Breast epithelium (tissue), 4 donors: ENCODE measurements around the gene ZMIZ1. TPM values are rescaled to one million over a fixed set of nuclear protein-coding genes. Genes with fewer than 3 reads are reported as not detected.

Experiments used
- DNase-seq, 2 donors: peaks; one replicate each; pipeline ENCODE4 v3.0.0-alpha.2; 2019; ENCODE audit warnings: low spot score in 2 of 2
- H3K27ac ChIP-seq, 2 donors: fragments of 200-600 bp; sonication (generic) in 1 of 2; one replicate each; pipeline ENCODE4 v1.5.1; 2016 to 2019; ENCODE audit warnings: mild to moderate bottlenecking in 1 of 2
- H3K27me3 ChIP-seq, 2 donors: fragments of 200-600 bp; sonication (generic) in 1 of 2; one replicate each; pipeline versions ENCODE4 v1.5.1 to v1.6.0; 2017 to 2019; ENCODE audit warnings: control low read depth in 1 of 2, mild to moderate bottlenecking in 1 of 2
- H3K36me3 ChIP-seq: fragments of 200-600 bp; one replicate; pipeline ENCODE4 v1.5.1; 2019
- H3K4me1 ChIP-seq, 2 donors: fragments of 200-600 bp; sonication (generic); one replicate each; pipeline ENCODE4 v1.5.1; 2016 to 2019; ENCODE audit warnings: control low read depth in 1 of 2
- H3K4me3 ChIP-seq, 3 donors: fragments of 200-600 bp; sonication (generic); 1 replicate in 2 of 3; 2 replicates in 1 of 3; pipeline ENCODE4 v1.5.1; 2016 to 2019; ENCODE audit warnings: mild to moderate bottlenecking in 3 of 3, moderate library complexity in 2 of 3
- H3K9me3 ChIP-seq, 2 donors: fragments of 200-600 bp; sonication (generic) in 1 of 2; one replicate each; pipeline ENCODE4 v1.5.1; 2016 to 2019; ENCODE audit warnings: control low read depth in 1 of 2
- CTCF ChIP-seq, 3 donors: fragments of 450-650 bp; IDR thresholded peaks; one replicate each; pipeline ENCODE4 v1.5.1; 2016 to 2017; ENCODE audit warnings: antibody characterized with exemption in 3 of 3, mild to moderate bottlenecking in 3 of 3, moderate library complexity in 3 of 3
- POLR2A ChIP-seq: fragments of 450-650 bp; IDR thresholded peaks from one replicate; pipeline ENCODE4 v1.6.1; 2016; ENCODE audit warnings: antibody characterized with exemption, mild to moderate bottlenecking, moderate library complexity
- POLR2AphosphoS5 ChIP-seq, 3 donors: sonication (generic); formaldehyde crosslinking; IDR thresholded peaks; one replicate each; pipeline ENCODE4 v1.6.1; 2017; ENCODE audit warnings: antibody characterized with exemption in 3 of 3
- intact Hi-C: fragments of 100-400 bp; cut with DNase I; formaldehyde crosslinking; loops from one replicate; pipeline ENCODE4 v1.15.1; 2023; ENCODE audit warnings: low total_unique reads
- total RNA-seq, 3 donors: library from RNA; depleted of rRNA; stranded (reverse); fragments of >200 nt; gene quantifications; one replicate each; pipeline ENCODE4 v1.1.0, GENCODE V29; 2016

The ZMIZ1 gene
- total RNA-seq, 3 donors from 2014 or later = 34.4 to 63.7 (median 39.8) TPM

GRCh38 chr10:79262959-79263746 is 194.4 kb downstream of the ZMIZ1 start:
- Histone ChIP-seq H3K27ac (peak overlapping the region in 1 of 2 donors; percentile 73), H3K9me3 (no peaks in the 10 kb centered on the region), H3K27me3 (no peaks in the 10 kb centered on the region), H3K36me3 (no peaks in the 10 kb centered on the region), H3K4me3 (no peak overlapping the region), H3K4me1 (peaks cover 14 to 26% of the 10 kb centered on the region in 2 donors)
- DNase-seq = no peak
- no peak for TF ChIP-seq CTCF (IDR thresholded peaks at IDR 0.05)
- TF ChIP-seq POLR2A = no peak
- TF ChIP-seq POLR2AphosphoS5 (IDR thresholded peaks at IDR 0.05) = no peak
- intact Hi-C loops = loop anchor here (1.0 kb wide), 1 partner anchor 38 kb away; no protein-coding TSS in a partner anchor

DNA sequence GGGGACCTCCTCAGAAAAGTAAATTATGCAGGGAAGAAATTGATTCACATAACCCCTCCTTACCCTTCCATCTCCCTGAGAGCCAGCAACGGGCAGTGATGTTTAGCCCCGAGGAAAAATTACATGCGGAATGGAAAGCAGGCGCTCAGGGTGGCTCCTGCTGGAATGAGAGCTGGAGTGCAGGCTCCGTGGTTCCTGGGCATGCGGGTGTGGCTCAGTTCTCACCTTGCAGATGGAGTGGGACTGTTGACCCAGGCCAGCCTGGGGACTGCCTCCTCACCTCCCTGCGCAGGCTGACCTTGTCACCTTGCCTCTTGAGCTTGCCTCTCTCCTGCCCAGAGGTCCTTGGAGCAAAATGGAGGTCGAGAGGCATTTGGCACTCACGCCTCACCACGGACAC is 195.2 kb downstream of the ZMIZ1 start:
- no peaks in the 10 kb centered on the region for H3K36me3 ChIP-seq
- no peaks in the 10 kb centered on the region for H3K27me3 ChIP-seq
- DNase-seq = no peak
- H3K27ac ChIP-seq = peak overlapping the region; percentile 73 to 89
- H3K4me1 ChIP-seq = peaks cover 14 to 26% of the 10 kb centered on the region in 2 donors
- H3K4me3 ChIP-seq = no peak overlapping the region
- TF ChIP-seq POLR2AphosphoS5 (IDR thresholded peaks at IDR 0.05) (no peak), POLR2A (no peak), CTCF (IDR thresholded peaks at IDR 0.05) (no peak)
- H3K9me3 ChIP-seq = no peaks in the 10 kb centered on the region
- intact Hi-C loops = loop anchor here (1.0 kb wide), 1 partner anchor 39 kb away; no protein-coding TSS in a partner anchor

DNA sequence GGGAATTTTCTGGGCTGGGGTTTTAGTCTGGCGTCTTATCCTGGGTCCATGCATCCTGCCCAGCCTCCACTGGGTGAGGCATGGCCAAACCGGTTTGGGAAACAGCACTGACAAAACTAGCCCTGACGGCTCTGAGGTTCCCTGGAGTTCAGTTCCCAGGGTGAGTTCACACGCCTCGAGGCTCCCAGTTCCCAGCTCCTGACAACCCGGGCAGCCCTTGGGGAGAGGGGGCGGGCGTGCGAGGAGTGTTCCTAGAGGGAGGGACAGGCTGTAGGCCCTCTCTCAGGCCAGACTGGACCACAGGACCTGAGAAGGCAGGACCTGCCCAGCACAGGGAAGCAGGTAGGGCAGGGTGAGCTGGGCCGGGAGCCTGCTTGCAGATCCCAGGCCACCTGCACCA is 196.2 kb downstream of the ZMIZ1 start:
- Histone ChIP-seq H3K4me1 (peaks cover 14 to 27% of the 10 kb centered on the region in 2 donors), H3K9me3 (no peaks in the 10 kb centered on the region), H3K27ac (peak overlapping the region; percentile 73 to 89), H3K27me3 (no peaks in the 10 kb centered on the region), H3K4me3 (no peak overlapping the region), H3K36me3 (no peaks in the 10 kb centered on the region)
- TF ChIP-seq POLR2AphosphoS5 (IDR thresholded peaks at IDR 0.05) = peak in 1 of 3 donors; percentile 31
- TF ChIP-seq POLR2A = no peak
- DNase-seq = peak; percentile 66 to 80
- intact Hi-C loops = no loop called here

DNA sequence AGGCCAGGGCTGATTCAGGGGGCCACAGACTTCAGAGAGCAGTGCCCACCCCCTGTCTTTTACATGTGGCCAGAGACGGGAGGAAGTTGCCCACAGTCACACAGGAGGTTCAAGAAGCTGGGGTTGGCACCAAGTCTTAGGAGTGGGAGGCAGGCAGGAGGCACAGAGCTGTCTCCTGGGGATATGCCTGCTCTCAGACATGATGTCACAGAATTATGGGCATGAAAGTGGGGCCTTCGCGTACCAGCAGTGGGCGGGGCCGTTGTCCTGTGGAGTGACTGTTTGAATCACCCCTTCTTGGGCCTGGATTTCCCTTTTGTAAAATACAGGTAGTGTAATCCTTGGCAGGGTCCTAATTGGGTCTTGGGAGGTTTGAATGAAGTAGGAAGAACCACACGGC is 197.3 kb downstream of the ZMIZ1 start:
- Histone ChIP-seq H3K4me1 (peaks cover 9 to 28% of the 10 kb centered on the region in 2 donors), H3K36me3 (no peaks in the 10 kb centered on the region), H3K4me3 (no peak overlapping the region), H3K9me3 (no peaks in the 10 kb centered on the region), H3K27me3 (no peaks in the 10 kb centered on the region), H3K27ac (peak overlapping the region; percentile 73 to 89)
- intact Hi-C loops = no loop called here
- no peak for DNase-seq
- TF ChIP-seq CTCF (IDR thresholded peaks at IDR 0.05) (no peak), POLR2AphosphoS5 (IDR thresholded peaks at IDR 0.05) (no peak), POLR2A (no peak)

GRCh38 chr10:79266543-79267312 is 198.0 kb downstream of the ZMIZ1 start:
- Histone ChIP-seq H3K36me3 (no peaks in the 10 kb centered on the region), H3K4me1 (peaks cover 9 to 26% of the 10 kb centered on the region in 2 donors), H3K27ac (peak overlapping the region; percentile 73 to 89), H3K27me3 (no peaks in the 10 kb centered on the region), H3K9me3 (no peaks in the 10 kb centered on the region), H3K4me3 (no peak overlapping the region)
- intact Hi-C loops = no loop called here
- no peak for DNase-seq
- no peak for TF ChIP-seq CTCF (IDR thresholded peaks at IDR 0.05)
- TF ChIP-seq POLR2A = no peak
- no peak for TF ChIP-seq POLR2AphosphoS5 (IDR thresholded peaks at IDR 0.05)
